ENCODE data around the gene NPEPPS. TPM values are rescaled to one million over a fixed set of nuclear protein-coding genes. Genes with fewer than 3 reads are reported as not detected.

The NPEPPS gene
- total RNA-seq, 1 experiment from 2014 or later = 137 TPM

- no peak for ATAC-seq
Observed at GRCh38 chr17:47605011-47605410, 74.1 kb downstream of the NPEPPS start.

GRCh38 chr17:47607481-47607880 lies 76.6 kb downstream of the NPEPPS start:
- peaks cover 30% of the 10 kb centered on the region for H3K36me3 ChIP-seq (ENCODE audit: control insufficient read depth, insufficient read depth, low read length)

More at GRCh38 chr17:47605011-47605410, 74.1 kb downstream of the NPEPPS start:
- no peak overlapping the region for H3K4me3 ChIP-seq (ENCODE audit: low read depth in 2 of 2, low read length in 2 of 2)
- no peaks in the 10 kb centered on the region for H3K4me1 ChIP-seq (ENCODE audit: control insufficient read depth, insufficient read depth, low read length)
- TF ChIP-seq CTCF (IDR thresholded peaks at IDR 0.05) (no peak), REST (IDR thresholded peaks at IDR 0.05; ENCODE audit: insufficient read depth in 1 of 2, low read depth in 2 of 2, low read length in 1 of 2) (no peak), TCF7L2 (IDR thresholded peaks at IDR 0.05; ENCODE audit: low read depth, low read length) (no peak), SIN3A (IDR thresholded peaks at IDR 0.05; ENCODE audit: borderline replicate concordance, insufficient read depth, low read depth, low read length) (no peak), POLR2AphosphoS5 (IDR thresholded peaks at IDR 0.05; ENCODE audit: low read depth, low read length) (no peak)
- no peak for DNase-seq (ENCODE audit: low read depth, low spot score)
- in situ Hi-C loops (cut with HindIII; ENCODE audit: low pct_unique_long_range_greater_than_20kb, low sequenced_read_pairs) (no loop called here), intact Hi-C loops (cut with micrococcal nuclease; ENCODE audit: unreplicated experiment) (no loop called here)
- no TSS peak for BruUV-seq (replicated peaks)
- no peaks in the 10 kb centered on the region for H3K27me3 ChIP-seq (ENCODE audit: control insufficient read depth, insufficient read depth, low read length)
- POLR2A ChIA-PET = no interaction called here
- no peaks in the 10 kb centered on the region for H3K9me3 ChIP-seq (ENCODE audit: control insufficient read depth, insufficient read depth, low read depth, low read length)
- CTCF ChIA-PET = no interaction called here
- no peak overlapping the region for H3K27ac ChIP-seq (ENCODE audit: low read length)
- H3K36me3 ChIP-seq (ENCODE audit: control insufficient read depth, insufficient read depth, low read length) = peaks cover 39% of the 10 kb centered on the region

More at GRCh38 chr17:47607481-47607880, 76.6 kb downstream of the NPEPPS start:
- TSS peak; percentile 42 for BruUV-seq (replicated peaks)
- CTCF ChIA-PET = no interaction called here
- Histone ChIP-seq H3K27me3 (ENCODE audit: control insufficient read depth, insufficient read depth, low read length) (no peaks in the 10 kb centered on the region), H3K4me1 (ENCODE audit: control insufficient read depth, insufficient read depth, low read length) (0 out of 2 replicates have a peak, but pooled peaks cover 3% of the 10 kb centered on the region), H3K4me3 (ENCODE audit: low read depth in 2 of 2, low read length in 2 of 2) (no peak overlapping the region), H3K9me3 (ENCODE audit: control insufficient read depth, insufficient read depth, low read depth, low read length) (no peaks in the 10 kb centered on the region), H3K27ac (ENCODE audit: low read length) (no peak overlapping the region)
- in situ Hi-C loops (cut with HindIII; ENCODE audit: low pct_unique_long_range_greater_than_20kb, low sequenced_read_pairs) = no loop called here
- ATAC-seq (no peak), DNase-seq (ENCODE audit: low read depth, low spot score) (no peak)
- no peak for TF ChIP-seq SIN3A (IDR thresholded peaks at IDR 0.05; ENCODE audit: borderline replicate concordance, insufficient read depth, low read depth, low read length)
- no peak for TF ChIP-seq CTCF (IDR thresholded peaks at IDR 0.05)
- no peak for TF ChIP-seq TCF7L2 (IDR thresholded peaks at IDR 0.05; ENCODE audit: low read depth, low read length)
- TF ChIP-seq POLR2AphosphoS5 (IDR thresholded peaks at IDR 0.05; ENCODE audit: low read depth, low read length) = no peak
- no peak for TF ChIP-seq REST (IDR thresholded peaks at IDR 0.05; ENCODE audit: insufficient read depth in 1 of 2, low read depth in 2 of 2, low read length in 1 of 2)
- intact Hi-C loops (cut with micrococcal nuclease; ENCODE audit: unreplicated experiment) = no loop called here
- POLR2A ChIA-PET = interaction anchor here (0.7 kb wide), 1 partner anchor 26 kb away, joined by 3 read pairs; no protein-coding TSS in a partner anchor

Measured in Panc1 (cell line).